Epithelial cell of proximal tubule (primary cell): ENCODE results near the gene FAM168A. TPM values are rescaled to one million over a fixed set of nuclear protein-coding genes. Genes with fewer than 3 reads are reported as not detected.

Experiments used
- DNase-seq: peaks from one replicate; pipeline ENCODE4 v3.0.0-alpha.2; 2011; ENCODE audit warnings: low read depth
- H3K4me3 ChIP-seq: 2 replicates; pipeline ENCODE4 v1.5.1; 2011; ENCODE audit warnings: low read depth, mild to moderate bottlenecking, low read length
- total RNA-seq: library from RNA; depleted of rRNA; stranded (reverse); fragments of >200 nt; gene quantifications from 2 replicates; pipeline ENCODE4 v1.2.3, GENCODE V29; 2015
- TF ChIP-seq, protein P1 (sequence below): conservative IDR thresholded peaks from 2 replicates; pipeline ENCODE4 v1.5.1; 2012; ENCODE audit warnings: low read depth, mild to moderate bottlenecking, low read length

FAM168A gene
- total RNA-seq, 1 donor from 2014 or later: 10.0 TPM

DNA sequence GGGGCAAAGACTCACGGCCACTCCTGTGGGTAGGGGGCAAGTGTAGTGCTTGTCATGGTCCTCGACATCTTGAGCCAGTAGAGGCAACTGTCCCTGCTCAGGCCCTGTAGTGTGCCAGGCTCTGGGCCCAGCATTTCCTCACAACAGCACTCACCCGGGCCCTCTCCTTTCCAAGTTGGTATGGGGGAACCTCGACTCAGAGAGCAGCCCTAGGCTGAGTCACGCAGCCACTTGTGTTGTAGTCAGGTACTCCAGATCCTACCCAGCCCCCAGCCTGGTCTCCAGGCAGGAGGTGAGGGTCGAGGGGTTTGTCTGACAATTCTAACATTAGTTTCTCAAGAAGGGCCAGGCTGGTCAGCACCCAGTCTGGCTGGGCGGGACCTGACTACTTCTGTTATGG is 217.6 kb downstream of the FAM168A start:
- TF ChIP-seq, protein P1, sequence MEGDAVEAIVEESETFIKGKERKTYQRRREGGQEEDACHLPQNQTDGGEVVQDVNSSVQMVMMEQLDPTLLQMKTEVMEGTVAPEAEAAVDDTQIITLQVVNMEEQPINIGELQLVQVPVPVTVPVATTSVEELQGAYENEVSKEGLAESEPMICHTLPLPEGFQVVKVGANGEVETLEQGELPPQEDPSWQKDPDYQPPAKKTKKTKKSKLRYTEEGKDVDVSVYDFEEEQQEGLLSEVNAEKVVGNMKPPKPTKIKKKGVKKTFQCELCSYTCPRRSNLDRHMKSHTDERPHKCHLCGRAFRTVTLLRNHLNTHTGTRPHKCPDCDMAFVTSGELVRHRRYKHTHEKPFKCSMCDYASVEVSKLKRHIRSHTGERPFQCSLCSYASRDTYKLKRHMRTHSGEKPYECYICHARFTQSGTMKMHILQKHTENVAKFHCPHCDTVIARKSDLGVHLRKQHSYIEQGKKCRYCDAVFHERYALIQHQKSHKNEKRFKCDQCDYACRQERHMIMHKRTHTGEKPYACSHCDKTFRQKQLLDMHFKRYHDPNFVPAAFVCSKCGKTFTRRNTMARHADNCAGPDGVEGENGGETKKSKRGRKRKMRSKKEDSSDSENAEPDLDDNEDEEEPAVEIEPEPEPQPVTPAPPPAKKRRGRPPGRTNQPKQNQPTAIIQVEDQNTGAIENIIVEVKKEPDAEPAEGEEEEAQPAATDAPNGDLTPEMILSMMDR: no peak
- H3K4me3 ChIP-seq: no peak overlapping the region
- no peak for DNase-seq

DNA sequence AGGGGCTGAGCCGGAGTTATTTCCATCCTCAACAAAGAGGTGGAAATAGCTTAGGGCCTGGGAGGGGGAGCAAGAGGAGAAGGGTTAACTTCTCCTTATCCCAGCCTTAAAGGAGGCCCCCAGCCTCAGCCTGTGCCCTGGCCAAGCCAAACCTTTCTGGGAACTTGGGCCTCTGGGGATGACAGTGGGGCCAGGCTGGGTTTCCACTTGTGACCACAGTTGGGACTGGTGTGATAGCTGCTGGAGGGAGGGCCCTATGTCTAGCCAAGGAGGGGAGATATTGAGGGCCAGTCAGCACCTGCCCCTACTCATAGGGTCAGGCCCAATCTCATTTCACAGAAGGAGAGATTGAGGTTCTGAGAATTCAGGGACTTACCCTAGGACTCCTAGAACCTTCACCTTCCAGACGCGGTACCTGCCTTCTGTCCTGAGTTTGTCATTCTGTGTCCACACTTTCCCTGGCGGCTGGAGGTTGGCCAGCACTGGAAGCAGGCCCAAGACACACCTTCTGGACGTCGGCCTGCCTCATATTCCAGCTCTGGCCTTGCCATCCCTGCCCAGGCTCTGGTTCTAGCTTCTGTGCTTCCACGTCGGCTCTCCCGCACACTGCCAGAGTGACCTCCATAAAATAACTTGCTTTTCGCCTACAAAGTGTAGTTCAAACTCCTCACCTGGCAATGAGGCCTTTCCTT is 218.6 kb downstream of the FAM168A start:
- no peak overlapping the region for H3K4me3 ChIP-seq
- DNase-seq: no peak
- TF ChIP-seq, protein P1: no peak

DNA sequence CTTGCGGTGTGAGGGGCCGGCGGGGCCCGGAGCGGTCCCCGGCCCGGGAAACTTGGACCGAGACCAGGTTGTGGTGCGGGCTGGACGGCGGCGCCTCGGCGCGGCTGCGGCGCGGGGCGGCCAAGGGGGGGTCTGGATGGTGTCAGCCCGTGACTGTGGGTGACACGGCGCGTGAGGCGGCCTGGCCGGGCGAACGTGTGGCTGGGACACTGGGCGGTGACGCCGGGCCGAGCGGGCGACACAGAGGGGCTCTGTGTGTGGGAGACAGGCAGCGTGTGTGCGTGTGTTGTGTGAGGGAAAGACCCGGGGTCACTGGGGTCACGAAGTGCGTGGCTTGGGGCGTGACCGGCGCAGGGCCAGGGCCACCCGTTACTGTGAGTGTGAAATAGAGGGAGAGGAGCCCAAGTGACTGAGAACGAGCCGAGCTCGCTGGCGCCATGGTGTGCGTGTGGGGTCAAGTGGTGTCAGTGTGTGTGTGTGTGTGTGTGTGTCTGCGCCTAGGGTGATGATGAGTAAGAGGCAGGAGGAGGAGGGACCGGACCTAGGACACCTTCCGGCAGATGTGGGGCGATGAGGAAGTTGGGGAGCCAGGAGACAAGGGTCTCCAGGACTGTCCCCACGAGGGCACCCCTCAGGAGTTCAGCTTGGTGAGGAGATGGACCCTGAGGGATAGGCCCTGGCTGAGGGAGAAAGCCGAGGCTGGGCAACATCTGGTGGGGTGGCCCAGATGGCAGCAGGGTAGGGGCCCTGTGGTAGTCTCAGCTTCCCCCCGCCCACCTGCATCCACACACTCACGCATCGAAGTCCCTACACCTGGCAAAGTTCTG is 220.9 kb downstream of the FAM168A start:
- DNase-seq: peak; percentile 20
- H3K4me3 ChIP-seq: peak overlapping the region; percentile 79
- TF ChIP-seq, protein P1: no peak

DNA sequence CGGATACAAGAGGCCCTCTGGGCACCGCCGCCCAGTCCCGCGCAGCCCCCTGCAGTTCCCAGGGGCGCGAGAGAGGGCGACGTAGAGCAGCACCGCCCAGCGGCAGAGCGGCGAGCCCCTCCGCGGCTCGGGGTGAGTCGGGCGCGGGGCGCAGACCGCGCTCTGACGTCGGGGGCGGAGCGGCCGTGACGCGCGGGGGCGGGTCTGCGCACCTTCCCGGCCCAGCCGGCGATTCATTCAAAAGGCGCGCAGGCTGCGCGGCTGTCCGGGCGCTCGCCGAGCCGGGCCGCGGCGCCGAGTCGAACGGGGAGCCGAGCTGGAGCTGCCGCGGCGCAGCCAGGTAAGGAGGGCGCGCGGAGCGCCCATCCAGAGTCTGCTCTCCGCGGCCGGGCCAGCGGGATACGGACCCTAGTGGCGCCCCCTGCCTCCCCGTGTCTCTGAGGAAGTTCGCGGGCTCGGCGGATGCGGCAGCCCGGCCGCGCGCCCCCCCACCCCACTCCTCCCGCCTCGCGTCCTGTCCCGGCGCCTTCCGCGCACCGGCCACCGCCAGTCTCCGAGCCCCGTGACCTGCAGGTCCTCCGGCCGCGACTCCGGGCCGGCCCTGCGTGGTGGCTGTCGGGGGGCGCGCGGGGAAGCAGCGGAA is 221.6 kb downstream of the FAM168A start, which contains the start of gene RELT:
Gene RELT (plus strand): TSS at position 240 of the 643 bp plus-strand sequence. CDS start 12,738 bp downstream, outside the sequence.
- TF ChIP-seq, protein P1: peak; percentile 66
- H3K4me3 ChIP-seq: peak within 1 kb of the TSS; percentile 79
- no peak for DNase-seq

DNA sequence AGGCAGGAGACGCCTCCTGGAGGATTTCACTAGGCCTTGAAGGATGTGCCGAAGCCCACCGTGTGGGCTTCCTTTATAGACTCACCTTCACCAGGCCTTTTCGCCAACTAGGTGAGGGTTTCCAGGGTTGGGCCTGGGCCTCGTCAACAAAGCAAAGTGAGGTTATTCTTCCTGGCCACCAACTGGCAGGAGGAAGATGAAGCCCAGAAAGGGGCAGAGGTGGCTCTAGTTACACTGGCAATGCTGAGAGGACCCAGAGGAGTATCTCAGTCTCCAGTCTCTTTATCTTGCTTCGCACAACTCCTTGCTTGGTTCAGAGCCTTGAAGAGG is 222.1 kb downstream of the FAM168A start:
- H3K4me3 ChIP-seq: peak overlapping the region; percentile 21
- DNase-seq: no peak
- TF ChIP-seq, protein P1: no peak

DNA sequence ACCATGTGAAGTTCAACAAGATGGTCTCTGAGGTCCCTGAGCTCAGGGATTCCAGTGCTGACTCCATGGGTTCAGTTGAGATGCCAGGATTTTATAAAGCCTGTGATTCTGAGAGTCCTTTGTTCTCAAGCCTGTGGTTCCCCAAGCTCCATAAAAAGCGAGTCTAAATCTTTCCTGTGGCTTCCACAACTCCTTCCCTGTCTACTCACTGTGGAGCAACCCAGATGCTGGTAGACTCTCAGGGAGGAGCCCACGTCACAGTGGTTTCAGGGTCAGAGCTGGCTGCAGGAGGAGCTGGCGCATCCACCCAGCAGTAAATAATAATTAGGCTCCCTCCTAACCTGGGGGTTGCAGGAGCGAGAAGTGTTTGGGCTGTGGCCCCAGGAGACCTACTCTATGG is 223.8 kb downstream of the FAM168A start:
- TF ChIP-seq, protein P1: no peak
- no peak for DNase-seq
- H3K4me3 ChIP-seq: no peak overlapping the region
